GM12801 (cell line): Measurements from ENCODE around the gene CAMTA1.

ENCODE experiments used
- TF ChIP-seq, protein P1 (sequence below): IDR thresholded peaks from one replicate; pipeline ENCODE4 v1.5.1; 2011; ENCODE audit warnings: control low read depth; ENCODE audit not compliant: insufficient read length; ENCODE audit errors: extremely low read depth

Gene CAMTA1

DNA sequence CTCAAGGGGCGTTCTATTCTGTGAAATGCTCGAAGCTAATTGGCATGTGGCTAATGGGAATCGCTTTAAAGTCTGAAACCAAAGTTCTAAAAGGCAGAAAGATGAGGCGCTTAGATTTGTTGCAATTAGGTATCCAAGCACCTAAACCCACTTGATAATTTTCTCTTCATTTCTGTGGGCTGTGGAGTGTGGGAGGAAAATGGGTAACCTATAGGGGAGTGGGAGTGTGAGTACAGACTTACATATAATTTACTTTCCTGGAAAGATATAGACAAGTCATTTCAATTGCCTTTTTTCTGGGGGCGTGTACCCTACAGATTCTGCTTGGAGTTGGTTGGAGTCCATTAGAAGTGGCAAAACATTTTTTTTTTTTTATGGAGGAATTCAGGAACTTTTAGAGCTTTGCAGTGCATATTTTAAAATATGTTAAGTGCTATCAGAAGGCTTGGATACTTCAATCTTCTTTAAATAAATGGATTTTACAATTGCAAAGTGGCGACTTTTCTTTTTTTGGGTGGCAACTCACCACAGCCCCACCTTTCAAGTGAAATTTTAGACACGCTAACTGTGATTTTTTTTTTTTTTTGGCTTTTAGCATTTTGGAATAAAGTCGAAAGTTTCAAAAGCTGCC is 254.5 kb downstream of the CAMTA1 start:
- TF ChIP-seq, protein P1, sequence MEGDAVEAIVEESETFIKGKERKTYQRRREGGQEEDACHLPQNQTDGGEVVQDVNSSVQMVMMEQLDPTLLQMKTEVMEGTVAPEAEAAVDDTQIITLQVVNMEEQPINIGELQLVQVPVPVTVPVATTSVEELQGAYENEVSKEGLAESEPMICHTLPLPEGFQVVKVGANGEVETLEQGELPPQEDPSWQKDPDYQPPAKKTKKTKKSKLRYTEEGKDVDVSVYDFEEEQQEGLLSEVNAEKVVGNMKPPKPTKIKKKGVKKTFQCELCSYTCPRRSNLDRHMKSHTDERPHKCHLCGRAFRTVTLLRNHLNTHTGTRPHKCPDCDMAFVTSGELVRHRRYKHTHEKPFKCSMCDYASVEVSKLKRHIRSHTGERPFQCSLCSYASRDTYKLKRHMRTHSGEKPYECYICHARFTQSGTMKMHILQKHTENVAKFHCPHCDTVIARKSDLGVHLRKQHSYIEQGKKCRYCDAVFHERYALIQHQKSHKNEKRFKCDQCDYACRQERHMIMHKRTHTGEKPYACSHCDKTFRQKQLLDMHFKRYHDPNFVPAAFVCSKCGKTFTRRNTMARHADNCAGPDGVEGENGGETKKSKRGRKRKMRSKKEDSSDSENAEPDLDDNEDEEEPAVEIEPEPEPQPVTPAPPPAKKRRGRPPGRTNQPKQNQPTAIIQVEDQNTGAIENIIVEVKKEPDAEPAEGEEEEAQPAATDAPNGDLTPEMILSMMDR, result no peak

DNA sequence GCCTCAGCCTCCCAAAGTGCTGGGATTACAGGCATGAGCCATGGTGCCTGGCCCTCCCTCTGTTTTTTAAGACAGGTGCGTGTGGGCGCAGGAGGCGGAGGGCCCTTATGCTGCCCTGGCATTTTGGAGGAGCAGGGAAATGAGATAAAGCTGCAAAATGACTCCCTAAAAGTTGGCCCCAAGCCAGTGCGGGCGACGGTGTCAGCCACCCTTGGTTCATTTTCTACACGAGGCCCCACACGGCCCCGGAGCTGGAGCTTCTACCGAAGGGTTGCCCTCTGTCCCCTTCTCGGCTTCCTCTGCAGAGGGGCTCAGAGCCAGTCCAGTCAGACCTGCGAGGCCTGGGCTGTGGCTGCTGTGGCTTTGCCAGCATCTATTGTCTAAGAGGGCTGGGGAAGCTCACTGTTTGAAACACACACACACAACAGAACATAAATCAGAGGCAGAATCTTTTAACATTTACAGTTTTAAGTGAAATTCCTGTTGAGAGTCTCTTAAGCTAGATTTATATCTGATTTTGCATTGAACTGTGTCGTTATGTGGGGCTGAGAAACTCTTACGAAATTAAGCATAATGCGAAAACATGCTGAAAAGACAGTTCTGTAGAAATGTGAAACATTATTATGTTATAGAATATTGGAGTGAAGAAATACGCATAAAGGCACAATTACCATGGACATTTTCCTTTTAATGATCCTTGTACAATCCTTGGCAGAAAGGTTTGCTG is 255.9 kb downstream of the CAMTA1 start:
- TF ChIP-seq, protein P1, result no peak

DNA sequence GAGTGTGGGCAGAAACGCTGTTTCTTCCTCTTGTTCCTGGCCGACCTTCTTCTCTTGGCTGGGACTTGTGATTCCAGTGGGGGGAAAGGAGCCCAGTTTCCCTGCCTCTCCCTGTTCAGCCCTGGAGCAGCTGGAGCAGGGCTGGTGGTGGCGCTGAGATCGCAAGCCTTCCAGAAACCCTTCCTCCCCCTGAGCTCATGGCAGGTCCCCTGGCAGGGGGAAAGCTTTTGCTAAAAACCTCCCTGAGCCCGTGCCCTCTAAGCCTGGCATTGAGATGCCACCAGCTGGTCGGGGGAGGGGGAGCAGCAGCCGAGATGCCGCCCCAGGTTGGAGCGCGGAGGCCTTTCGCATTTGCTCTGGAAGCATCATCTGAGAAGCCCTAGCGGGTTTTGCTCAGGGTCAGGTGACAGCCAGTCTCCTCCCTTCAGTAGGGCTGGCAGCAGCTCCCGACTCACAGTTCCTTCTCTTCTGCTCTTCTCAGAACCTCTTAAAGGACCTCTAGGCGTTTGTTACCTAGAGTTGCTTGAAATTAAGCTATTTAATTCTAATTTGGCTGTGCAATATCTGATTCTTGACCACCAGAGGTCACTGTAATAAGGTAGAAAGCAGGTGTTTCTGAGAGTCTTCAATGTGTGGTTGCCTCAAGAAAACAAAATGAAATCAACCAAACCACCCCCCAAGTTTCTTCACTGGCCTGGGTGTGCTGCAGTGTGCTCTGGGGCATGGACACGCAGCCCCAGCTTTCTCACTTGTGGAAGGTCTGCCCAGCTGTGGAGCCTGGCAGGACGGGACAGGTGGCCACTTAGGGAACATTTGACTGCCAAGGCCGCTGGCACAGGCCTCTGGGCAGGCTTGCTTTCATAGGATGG is 257.3 kb downstream of the CAMTA1 start:
- TF ChIP-seq, protein P1, result no peak

DNA sequence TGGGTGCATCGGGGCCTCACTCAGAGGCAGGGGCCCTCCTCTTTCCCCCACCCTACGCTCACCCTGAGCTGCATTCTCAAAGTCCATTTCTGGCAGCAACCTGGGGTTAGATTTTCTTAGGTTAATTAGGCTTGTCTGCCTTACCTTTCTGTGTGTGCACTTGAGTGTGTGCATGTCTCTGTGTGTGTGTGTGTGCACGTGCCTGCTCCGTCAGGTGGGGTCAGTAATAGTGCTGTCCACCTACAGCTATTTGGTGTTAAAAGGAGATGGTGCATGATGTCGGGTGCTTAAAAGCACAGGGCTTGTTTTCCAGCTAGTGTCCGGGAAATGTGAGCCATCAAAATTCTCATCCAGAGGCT is 257.9 kb downstream of the CAMTA1 start:
- TF ChIP-seq, protein P1, result no peak

DNA sequence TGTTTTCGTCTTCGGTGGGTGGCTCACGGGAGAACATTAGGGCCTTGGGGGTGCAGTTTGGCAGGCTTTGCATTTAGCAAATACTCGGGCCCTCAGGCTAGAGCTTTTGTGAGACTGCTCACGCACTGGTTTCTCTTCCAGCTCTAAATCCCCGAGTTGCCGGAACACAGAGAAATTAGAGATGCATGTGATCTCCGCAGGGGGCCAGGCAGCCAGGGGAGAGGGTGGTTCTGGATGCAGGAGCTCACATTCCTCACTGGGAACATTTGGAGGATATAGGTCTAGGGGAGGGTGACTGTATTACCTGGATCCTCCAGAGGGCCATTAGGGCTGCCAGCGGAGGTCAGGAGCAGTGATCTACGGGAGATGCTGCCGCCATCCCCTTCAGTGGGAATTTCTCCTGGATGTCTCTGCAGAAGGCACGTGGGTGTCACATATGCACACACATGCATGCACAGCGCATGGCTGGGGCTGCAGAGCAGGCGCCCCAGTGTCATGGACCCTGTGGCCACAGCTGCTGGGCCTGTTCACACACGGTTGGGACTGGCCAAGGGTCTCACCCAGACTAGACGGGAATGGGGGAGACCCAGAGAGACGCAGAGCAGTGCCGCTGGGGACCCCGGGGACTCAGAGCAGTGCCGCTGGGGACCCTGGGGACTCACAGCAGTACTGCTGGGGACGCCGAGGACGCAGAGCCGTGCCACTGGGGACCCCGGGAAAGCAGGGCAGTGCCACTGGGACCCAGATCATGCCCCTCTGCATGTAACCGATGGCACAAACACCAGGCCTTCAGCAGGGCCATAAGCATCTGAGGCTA is 258.7 kb downstream of the CAMTA1 start:
- TF ChIP-seq, protein P1, result no peak

DNA sequence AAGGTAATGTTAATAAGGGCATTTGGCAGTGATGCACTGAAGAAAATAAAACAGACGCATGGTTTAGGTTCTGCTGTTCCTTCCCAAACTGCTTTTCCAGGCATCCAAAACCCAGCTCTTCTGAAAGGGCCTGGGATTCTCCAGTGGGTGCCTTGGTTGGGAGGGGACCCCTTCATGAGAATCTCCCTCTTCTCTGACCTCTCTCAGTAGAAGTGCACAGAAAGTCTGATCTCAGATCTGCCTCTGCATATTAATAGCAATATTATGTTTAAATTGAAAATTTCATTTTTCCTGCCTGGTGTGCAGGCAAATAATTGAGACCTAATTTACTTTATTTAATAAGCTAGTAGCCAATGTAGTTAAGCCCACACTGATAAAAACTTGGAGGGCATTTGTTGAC is 260.6 kb downstream of the CAMTA1 start:
- TF ChIP-seq, protein P1, result no peak
